M059J (cell line): ENCODE data around the gene C1orf94. TPM values are rescaled to one million over a fixed set of nuclear protein-coding genes. Genes with fewer than 3 reads are reported as not detected.

Source experiments
- DNase-seq: peaks from one replicate; pipeline ENCODE4 v3.0.0-alpha.2; 2012; ENCODE audit warnings: low read depth
- total RNA-seq: library from RNA; depleted of rRNA; stranded (reverse); fragments of >200 nt; shearing (Covaris generic); gene quantifications from 2 replicates; pipeline ENCODE4 v1.2.3, GENCODE V29; 2014; rRNA removed

C1orf94 gene
- total RNA-seq, 1 experiment from 2014 or later, result 4.0 TPM

DNA sequence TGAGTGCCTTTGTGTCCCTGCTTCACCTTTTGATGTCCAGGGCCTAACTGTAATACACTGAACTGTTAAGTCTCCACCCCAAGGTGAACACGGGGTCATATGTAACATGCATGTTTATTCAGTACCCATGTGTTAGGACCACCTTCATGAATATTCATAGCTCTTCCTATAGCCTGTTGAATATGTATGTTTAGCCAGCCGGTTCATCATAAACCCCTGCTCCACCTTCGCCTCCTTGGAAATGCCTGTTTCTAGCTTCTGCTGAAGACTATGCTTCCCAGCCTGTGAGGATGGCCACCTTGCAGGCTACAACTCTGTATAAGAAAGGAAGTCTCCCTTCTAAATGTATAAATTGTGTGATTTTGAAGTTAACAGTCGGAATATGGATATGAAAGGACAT, 69.3 kb downstream of the C1orf94 start:
- DNase-seq, result no peak

DNA sequence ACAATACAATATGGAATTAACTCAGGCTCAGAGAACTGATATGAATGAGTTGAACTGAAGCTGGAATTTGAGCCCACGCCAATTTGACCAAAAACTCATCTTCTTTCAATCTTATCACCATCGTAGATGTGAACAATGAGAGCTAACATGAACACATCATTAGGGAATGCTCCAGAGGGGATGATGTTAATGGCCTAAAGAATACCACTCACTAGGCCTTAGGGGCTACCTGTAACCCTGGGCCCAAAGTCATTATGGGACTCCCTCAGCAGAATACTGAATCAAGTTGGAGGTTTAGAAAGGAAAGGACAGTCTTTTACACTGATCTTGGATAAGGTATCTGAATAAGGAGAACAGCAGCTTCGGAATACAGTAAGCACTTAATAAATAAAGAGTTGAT, 73.6 kb downstream of the C1orf94 start:
- DNase-seq, result no peak

DNA sequence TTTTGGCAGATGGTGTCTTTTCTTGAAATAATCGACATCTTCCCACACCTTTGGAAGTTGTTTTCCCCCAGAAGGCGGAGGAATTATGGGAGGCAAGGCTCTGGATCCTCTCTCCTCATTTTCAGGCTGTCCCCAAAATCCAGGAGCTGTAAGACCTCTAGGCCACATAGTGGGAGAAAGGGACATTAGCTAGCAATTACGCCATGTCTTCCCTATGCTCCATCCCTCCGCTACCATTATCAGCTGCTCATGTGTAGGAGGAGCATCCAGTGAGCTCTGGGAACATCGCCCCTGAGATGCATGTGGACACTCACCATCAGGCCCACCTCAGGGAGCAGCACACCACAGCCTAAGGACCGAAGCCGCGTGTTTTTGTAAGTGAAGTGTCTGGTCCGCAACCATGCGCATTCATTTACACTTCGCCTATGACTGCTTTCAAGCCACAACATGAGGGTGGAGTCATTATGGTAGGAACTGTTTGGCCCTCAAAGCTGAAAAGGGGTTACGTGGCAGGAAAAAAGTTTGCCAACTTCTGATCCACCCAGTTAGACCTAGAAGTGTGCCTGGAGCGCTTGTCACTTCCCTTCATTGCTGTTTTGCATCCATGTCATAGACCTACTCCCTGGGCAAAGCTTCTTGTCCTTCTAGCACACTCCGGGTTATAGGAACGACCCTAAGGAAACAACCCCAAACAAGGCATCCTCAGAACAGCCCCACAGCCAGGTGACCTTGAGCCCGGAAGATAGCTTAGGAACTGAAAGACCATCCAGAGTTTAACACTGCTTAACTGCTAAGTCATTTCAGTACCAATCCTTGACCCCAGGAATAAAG, 85.5 kb downstream of the C1orf94 start:
- DNase-seq, result no peak

DNA sequence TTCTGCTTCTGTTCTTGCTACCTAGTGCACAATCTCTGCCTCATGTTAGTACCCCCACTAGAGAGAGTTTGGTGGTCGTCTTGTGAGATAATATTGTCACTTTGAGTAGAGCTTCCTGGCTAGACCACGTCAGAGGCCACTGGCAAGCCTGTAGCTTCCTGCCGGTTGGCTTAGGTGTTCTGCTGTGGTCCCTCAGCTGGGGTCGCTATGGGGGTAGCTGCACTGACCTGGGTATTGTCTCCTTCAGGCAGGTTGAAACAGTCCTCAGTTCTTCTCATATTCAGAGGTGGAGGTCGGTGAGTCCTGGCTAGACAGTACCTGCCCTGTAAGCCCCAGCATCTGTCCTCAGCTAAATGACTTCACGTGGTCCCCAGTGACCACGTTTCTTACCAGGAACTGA, 86.2 kb downstream of the C1orf94 start:
- no peak for DNase-seq

DNA sequence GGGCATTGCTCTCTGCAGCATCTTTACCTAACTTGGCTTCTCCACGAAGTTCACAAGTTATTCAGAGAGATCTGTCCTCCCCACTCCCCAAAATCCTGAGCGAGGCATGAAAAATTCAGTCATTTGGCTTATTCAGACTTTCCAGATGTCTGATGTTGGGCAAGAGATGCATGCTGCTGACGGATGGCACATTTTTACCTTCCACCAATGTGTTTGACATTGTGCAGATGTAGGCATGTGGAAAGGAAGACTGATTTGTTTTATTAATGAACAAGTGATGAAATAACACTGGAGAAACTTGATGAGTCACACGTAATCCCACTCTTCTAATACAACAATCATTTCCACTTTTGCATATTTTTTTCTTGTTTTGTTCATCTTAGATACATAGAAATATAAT, 86.7 kb downstream of the C1orf94 start:
- DNase-seq, result no peak

DNA sequence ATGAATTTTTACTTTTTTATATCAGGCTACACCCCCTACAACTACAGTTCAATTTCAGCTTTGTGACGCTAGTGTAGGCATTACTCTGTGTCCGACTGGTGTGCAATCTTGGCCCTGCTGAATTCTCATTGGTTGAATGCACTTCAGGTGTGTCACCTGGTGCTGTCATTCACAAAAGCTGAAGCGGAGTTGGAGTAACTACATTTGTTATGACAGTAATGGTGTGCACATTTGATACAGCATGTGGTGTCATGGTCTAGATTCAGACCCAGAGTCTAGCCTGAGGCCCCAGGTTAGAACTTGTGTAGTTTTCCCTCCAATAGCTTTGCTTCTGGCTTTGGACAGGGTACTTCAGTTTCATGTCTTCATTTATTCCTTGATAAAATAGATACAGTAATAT, 88.7 kb downstream of the C1orf94 start:
- DNase-seq, result no peak

DNA sequence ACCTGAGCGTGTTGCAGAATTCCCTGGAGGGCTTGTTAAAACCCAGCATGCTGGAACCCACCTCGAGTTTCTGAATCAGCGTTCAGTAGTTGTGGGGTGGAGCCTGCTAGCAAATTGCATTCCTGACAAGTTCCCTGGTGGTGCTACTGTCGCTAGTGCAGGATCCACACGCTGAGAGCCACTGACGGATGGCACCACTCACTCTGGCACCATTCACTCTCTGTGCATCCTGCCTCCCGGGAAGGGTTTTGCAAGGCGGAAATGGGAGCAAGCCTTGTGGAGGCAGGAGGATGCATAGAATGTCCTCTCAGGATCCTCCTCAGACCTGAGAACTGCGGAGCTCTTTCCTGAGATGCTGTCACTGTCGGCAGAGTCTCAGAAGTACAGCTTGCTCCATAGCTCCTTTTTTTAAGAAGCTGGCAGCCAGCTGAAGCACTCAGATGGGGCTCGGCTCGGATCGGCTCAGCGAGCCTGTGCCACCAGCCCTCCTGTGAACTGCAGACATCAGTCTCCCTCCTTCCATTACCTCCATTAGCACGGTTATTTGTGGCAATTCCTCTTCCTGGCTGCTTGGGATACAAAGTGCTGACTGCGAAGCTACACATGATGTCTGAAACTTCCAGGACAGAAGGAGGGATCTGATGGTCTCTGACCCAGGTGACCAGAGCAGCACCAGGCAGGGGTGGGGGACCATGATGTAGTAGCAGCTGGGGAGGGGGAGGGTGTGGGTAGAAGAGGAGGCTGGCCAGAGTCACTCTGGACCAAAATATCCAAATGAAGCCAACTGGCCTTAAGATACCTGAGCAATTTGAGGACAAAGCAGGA, 89.6 kb downstream of the C1orf94 start:
- DNase-seq, result peak; percentile 65

DNA sequence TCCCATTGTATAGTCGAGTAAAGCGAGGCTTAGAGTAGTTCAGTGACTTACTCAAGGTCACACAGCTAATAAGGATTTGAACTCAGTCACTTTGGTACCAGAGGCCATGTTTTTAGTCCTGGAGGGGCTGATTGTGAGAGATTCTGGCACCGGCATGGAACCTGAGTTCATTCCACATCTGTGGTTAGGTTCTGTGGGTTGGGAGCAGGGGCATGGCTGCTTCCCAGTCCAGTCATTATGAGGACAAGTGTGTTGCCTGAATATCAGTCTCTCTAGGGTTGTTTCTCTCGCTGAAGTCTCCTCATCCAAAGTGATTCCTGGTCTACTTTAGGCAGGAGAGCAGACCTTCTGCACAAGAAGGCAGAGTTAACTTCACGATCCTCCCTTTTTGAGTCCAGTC, 90.6 kb downstream of the C1orf94 start:
- DNase-seq, result peak; percentile 80

DNA sequence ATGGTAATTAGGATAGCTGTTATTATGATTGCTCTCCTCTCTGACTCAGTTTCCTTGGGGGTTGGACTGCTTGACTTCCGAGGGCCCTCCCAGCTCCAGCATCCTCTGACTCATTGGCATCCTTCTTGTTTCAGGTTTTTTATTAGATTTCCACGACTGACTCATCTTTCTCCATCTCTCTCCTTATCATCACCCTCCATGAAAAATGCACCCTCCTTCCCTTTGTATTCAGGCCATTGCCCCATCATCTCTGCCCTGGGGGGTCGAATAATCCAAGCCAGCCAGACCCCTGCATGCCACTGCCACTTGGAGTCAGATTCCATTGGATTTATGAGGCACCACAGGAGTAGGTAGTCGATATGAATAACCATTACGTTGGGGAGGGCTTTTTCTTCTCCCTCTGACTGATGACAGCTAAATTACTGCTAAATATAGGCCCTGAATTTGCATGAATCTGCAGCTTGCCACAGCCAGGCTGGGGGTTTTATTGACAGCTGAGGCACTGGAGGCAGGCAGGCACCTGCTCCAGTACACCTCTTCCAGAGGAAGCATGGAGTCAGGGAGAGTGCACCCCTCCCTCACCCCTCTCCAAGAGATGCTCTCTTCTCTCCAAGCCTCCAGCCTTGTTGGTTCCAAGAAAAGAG, 91.7 kb downstream of the C1orf94 start:
- DNase-seq, result peak; percentile 100

Other genes starting within 250 kb of the C1orf94 start
- 11.8 and 23.0 TPM in 2 replicates for gene CSMD2, start 11.7 kb upstream of the C1orf94 start, total RNA-seq